SJSA1 (cell line): ENCODE data around the gene ZSCAN21. TPM values are rescaled to one million over a fixed set of nuclear protein-coding genes. Genes with fewer than 3 reads are reported as not detected.
A peak's percentile ranks its signal among the peaks of the same experiment; 100 is the strongest.

ENCODE experiments used
- DNase-seq, 2 experiments: peaks; one replicate each; pipeline ENCODE4 v3.0.0-alpha.2; 2015 to 2020; ENCODE audit warnings: low spot score in 2 of 2, low read depth in 1 of 2
- H3K27ac ChIP-seq: fragments of 250-450 bp; sonication (Bioruptor Pico); 2 replicates; pipeline ENCODE4 v1.5.1; 2020; ENCODE audit warnings: mild to moderate bottlenecking, moderate library complexity
- H3K27me3 ChIP-seq: fragments of 250-450 bp; sonication (Bioruptor Pico); replicated peaks from 2 replicates; pipeline ENCODE4 v1.5.1; 2020; ENCODE audit warnings: mild to moderate bottlenecking, moderate library complexity
- H3K36me3 ChIP-seq: fragments of 250-450 bp; sonication (Bioruptor Pico); 2 replicates; pipeline ENCODE4 v1.5.1; 2020; ENCODE audit warnings: mild to moderate bottlenecking
- H3K4me1 ChIP-seq: fragments of 250-450 bp; sonication (Bioruptor Pico); replicated peaks from 2 replicates; pipeline ENCODE4 v1.6.1; 2021; ENCODE audit warnings: mild to moderate bottlenecking
- H3K4me3 ChIP-seq: fragments of 250-450 bp; sonication (Bioruptor Pico); 2 replicates; pipeline ENCODE4 v1.5.1; 2020; ENCODE audit warnings: mild to moderate bottlenecking
- H3K9me3 ChIP-seq: fragments of 250-450 bp; sonication (Bioruptor Pico); replicated peaks from 2 replicates; pipeline ENCODE4 v1.5.1; 2020; ENCODE audit warnings: mild to moderate bottlenecking
- total RNA-seq: library from RNA; depleted of rRNA; stranded (reverse); fragments of >200 nt; shearing (Covaris generic); gene quantifications from 2 replicates; pipeline ENCODE4 v1.2.3, GENCODE V29; 2014

ZSCAN21 gene
- total RNA-seq, 1 experiment from 2014 or later, result 13.9 TPM

DNA sequence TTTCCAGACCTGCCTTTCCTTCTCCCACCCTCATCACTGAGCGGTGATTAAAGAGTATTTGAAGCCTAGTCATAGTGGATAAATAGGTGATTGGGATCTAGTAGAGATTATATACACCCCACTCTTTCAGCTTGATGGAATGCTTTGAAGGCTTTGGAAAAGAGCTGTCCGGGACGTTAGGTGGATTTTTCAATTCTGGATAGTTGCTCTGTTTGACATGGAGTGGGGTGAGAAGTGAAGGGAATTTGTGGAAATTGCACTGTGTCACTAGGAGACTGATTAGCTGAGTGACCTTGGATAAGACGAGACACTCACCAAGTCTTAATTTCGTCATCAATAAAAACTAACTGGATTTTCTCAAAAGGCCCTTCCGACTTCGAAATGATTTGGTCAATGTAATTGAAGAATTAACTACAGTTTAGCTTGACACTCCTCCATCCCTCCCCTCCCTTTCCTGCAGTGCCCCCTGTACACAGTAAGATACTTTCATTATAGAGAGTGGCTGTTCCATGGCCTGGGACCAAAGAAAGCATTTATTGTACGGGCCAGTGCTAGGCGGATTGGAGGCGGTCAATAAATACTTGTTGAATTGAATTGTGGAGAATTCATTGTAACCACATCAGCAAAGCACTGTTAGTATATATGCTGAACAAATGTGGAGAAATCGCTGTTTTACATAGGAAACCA, 33.2 kb upstream of the ZSCAN21 start:
- Histone ChIP-seq H3K27me3 (no peaks in the 10 kb centered on the region), H3K4me1 (peaks cover 20% of the 10 kb centered on the region), H3K9me3 (no peaks in the 10 kb centered on the region), H3K4me3 (peak overlapping the region; percentile 78), H3K27ac (peak overlapping the region; percentile 91), H3K36me3 (peaks cover 33% of the 10 kb centered on the region)
- DNase-seq, result peak in 1 of 2 experiments; percentile 30

GRCh38 chr7:100017300-100017699, 32.3 kb upstream of the ZSCAN21 start:
- Histone ChIP-seq H3K36me3 (peaks cover 40% of the 10 kb centered on the region), H3K4me3 (no peak overlapping the region; the same call in 1 of the 2 replicates), H3K9me3 (no peaks in the 10 kb centered on the region), H3K4me1 (peaks cover 20% of the 10 kb centered on the region), H3K27ac (no peak overlapping the region), H3K27me3 (no peaks in the 10 kb centered on the region)
- DNase-seq, result no peak

DNA sequence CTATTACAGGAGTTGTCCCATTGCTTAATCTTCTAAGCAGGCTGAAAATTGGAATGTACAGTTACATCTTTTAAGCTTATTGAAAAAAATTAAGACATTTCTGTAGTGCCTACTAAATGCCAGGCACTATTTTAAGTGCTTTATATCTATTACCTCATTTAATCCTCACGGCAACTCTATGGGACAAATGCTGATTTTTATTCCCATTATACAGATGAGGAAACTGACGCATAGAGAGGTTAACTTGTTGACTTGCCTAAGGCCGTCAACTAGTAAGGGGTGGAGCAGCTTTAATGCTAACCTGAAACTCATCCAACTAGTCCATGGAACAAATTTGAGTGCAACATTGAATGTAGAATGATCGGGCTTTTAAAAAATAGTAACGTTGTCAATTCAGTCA, 31.7 kb upstream of the ZSCAN21 start:
- H3K27me3 ChIP-seq, result no peaks in the 10 kb centered on the region
- no peak for DNase-seq
- peak overlapping the region; percentile 20; the same call in 1 of the 2 replicates for H3K27ac ChIP-seq
- H3K36me3 ChIP-seq, result peaks cover 43% of the 10 kb centered on the region
- peaks cover 20% of the 10 kb centered on the region for H3K4me1 ChIP-seq
- no peak overlapping the region for H3K4me3 ChIP-seq
- no peaks in the 10 kb centered on the region for H3K9me3 ChIP-seq

DNA sequence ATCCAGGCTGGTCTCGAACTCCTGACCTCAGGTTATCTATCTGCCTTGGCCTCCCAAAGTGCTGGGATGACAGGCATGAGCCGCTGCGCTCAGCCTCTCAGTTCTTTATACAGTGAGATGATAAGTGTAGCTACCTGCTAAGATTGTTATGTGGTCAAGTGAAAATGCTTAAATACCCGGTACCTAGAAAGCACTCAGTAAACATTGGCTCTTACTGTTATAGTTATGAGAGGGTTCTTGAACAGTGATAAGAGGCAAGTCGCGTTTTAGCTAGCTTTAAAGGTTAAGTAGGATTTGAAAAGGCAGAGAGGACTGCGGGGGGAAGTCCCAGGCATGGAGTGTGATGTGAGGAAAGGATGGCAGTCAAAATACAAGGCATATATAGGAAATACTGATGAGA, 29.7 kb upstream of the ZSCAN21 start:
- H3K4me3 ChIP-seq, result no peak overlapping the region
- H3K27ac ChIP-seq, result no peak overlapping the region
- peaks cover 62% of the 10 kb centered on the region for H3K36me3 ChIP-seq
- no peaks in the 10 kb centered on the region for H3K27me3 ChIP-seq
- DNase-seq, result no peak
- no peaks in the 10 kb centered on the region for H3K9me3 ChIP-seq
- peaks cover 20% of the 10 kb centered on the region for H3K4me1 ChIP-seq

GRCh38 chr7:100021297-100021696, 28.3 kb upstream of the ZSCAN21 start:
- DNase-seq, result no peak
- no peak overlapping the region for H3K4me3 ChIP-seq
- H3K27ac ChIP-seq, result no peak overlapping the region
- peaks cover 71% of the 10 kb centered on the region for H3K36me3 ChIP-seq
- H3K9me3 ChIP-seq, result no peaks in the 10 kb centered on the region
- H3K27me3 ChIP-seq, result no peaks in the 10 kb centered on the region
- peaks cover 20% of the 10 kb centered on the region for H3K4me1 ChIP-seq

DNA sequence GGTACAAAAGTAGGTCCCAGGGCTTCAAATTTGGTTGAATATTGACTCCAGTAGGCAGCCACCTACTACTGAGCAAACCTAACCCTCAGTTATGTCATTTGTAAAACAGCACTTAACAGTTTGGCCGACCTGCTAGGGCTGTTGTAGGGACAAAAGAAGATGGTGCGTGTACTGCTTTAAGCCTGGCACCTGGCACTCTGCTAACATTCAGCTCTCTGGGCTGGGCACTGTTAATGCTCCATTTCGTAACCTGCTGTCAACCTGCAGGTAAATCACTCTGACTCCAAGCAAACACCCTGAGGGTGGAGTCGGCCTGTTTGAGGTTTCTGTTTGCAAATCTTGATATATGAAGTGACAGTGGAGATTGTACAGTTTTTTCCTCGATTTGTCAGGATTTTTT, 27.0 kb upstream of the ZSCAN21 start:
- Histone ChIP-seq H3K4me3 (no peak overlapping the region), H3K36me3 (peaks cover 74% of the 10 kb centered on the region), H3K27ac (no peak overlapping the region), H3K9me3 (no peaks in the 10 kb centered on the region), H3K27me3 (no peaks in the 10 kb centered on the region), H3K4me1 (peaks cover 7% of the 10 kb centered on the region)
- no peak for DNase-seq

- no peaks in the 10 kb centered on the region for H3K9me3 ChIP-seq
- peaks cover 78% of the 10 kb centered on the region for H3K36me3 ChIP-seq
- DNase-seq, result no peak
- no peaks in the 10 kb centered on the region for H3K27me3 ChIP-seq
- H3K4me1 ChIP-seq, result peaks cover 5% of the 10 kb centered on the region; the same call in 1 of the 2 replicates
- no peak overlapping the region for H3K27ac ChIP-seq
- H3K4me3 ChIP-seq, result no peak overlapping the region
These were observed 26.0 kb upstream of the ZSCAN21 start for GRCh38 chr7:100023526-100023925.

- H3K27me3 ChIP-seq, result no peaks in the 10 kb centered on the region
- no peak for DNase-seq
- no peak overlapping the region for H3K27ac ChIP-seq
These were observed 25.5 kb upstream of the ZSCAN21 start for GRCh38 chr7:100024020-100024619.

DNA sequence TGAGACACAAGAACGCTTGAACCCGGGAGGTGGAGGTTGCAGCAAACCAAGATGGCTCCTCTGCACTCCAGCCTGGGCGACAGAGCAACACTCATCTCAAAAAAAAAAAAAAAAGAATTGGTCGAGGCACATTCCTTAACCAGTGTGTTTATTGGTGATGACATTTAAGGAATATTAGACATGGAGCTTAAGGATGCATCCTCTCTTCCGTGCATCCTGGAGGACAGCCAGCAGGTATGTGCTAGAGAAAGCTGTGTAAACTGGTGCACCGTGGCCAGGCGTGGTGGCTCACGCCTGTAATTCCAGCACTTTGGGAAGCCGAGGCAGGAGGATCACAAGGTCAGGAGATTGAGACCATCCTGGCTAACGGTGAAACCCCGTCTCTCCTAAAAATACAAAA, 22.4 kb upstream of the ZSCAN21 start:
- DNase-seq, result no peak
- peaks cover 5% of the 10 kb centered on the region; the same call in 1 of the 2 replicates for H3K4me1 ChIP-seq
- no peaks in the 10 kb centered on the region for H3K9me3 ChIP-seq
- H3K36me3 ChIP-seq, result peaks cover 82% of the 10 kb centered on the region
- H3K27ac ChIP-seq, result no peak overlapping the region
- no peak overlapping the region for H3K4me3 ChIP-seq
- no peaks in the 10 kb centered on the region for H3K27me3 ChIP-seq

More at GRCh38 chr7:100024020-100024619, 25.5 kb upstream of the ZSCAN21 start:
- Histone ChIP-seq H3K36me3 (peaks cover 72% of the 10 kb centered on the region), H3K4me1 (peaks cover 5% of the 10 kb centered on the region; the same call in 1 of the 2 replicates), H3K4me3 (no peak overlapping the region), H3K9me3 (no peaks in the 10 kb centered on the region)

DNA sequence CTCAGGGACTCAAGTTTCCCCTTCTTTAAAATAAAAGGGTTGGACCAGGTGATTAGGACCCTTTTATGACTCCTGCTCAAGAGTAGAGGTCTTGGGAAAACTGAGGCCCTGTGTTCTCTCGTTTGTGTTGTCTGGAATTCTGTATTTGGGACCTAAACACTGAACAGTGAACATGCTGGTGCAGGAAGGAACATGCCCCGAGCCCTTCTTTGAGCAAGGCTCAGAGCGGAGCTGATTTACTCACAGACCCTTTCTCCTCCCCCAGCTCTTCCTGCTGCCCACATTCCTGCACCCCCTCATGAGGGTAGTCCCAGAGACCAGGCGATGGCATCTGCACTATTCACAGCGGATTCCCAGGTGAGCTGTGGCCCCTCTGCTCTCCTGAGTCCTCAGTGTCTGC, 20.0 kb upstream of the ZSCAN21 start:
- DNase-seq, result no peak
- peaks cover 83% of the 10 kb centered on the region for H3K36me3 ChIP-seq
- no peaks in the 10 kb centered on the region for H3K27me3 ChIP-seq
- H3K27ac ChIP-seq, result no peak overlapping the region
- H3K9me3 ChIP-seq, result 0 out of 2 replicates have a peak, but pooled peaks cover 3% of the 10 kb centered on the region
- H3K4me3 ChIP-seq, result no peak overlapping the region
- peaks cover 17% of the 10 kb centered on the region for H3K4me1 ChIP-seq

DNA sequence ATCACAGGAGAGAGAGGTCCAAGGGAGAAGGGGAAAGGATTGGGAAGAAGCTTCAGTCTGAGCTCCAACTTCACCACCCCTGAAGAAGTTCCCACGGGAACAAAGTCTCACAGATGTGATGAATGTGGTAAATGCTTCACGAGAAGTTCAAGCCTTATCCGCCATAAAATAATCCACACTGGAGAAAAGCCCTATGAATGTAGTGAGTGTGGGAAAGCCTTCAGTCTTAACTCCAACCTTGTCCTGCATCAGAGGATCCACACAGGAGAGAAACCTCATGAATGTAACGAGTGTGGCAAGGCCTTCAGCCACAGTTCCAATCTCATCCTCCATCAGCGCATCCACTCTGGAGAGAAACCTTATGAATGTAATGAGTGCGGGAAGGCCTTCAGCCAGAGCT, 16.0 kb upstream of the ZSCAN21 start:
- DNase-seq, result no peak
- Histone ChIP-seq H3K36me3 (peaks cover 81% of the 10 kb centered on the region), H3K4me1 (peaks cover 34% of the 10 kb centered on the region)

GRCh38 chr7:100034871-100035510, 14.6 kb upstream of the ZSCAN21 start:
- peaks cover 76% of the 10 kb centered on the region for H3K36me3 ChIP-seq
- peak; percentile 85 to 91 for DNase-seq
- no peaks in the 10 kb centered on the region for H3K27me3 ChIP-seq
- H3K27ac ChIP-seq, result peak overlapping the region; percentile 91
- no peak overlapping the region for H3K4me3 ChIP-seq
- 0 out of 2 replicates have a peak, but pooled peaks cover 3% of the 10 kb centered on the region for H3K9me3 ChIP-seq
- peaks cover 35% of the 10 kb centered on the region for H3K4me1 ChIP-seq

More for the DNA sequence above, 16.0 kb upstream of the ZSCAN21 start:
- H3K4me3 ChIP-seq, result no peak overlapping the region
- H3K27me3 ChIP-seq, result no peaks in the 10 kb centered on the region
- no peak overlapping the region for H3K27ac ChIP-seq
- 0 out of 2 replicates have a peak, but pooled peaks cover 3% of the 10 kb centered on the region for H3K9me3 ChIP-seq

GRCh38 chr7:100035876-100036275, 13.7 kb upstream of the ZSCAN21 start:
- Histone ChIP-seq H3K27me3 (no peaks in the 10 kb centered on the region), H3K4me1 (peaks cover 44% of the 10 kb centered on the region), H3K9me3 (0 out of 2 replicates have a peak, but pooled peaks cover 3% of the 10 kb centered on the region), H3K4me3 (no peak overlapping the region), H3K27ac (peak overlapping the region; percentile 91), H3K36me3 (peaks cover 67% of the 10 kb centered on the region)
- DNase-seq, result no peak

DNA sequence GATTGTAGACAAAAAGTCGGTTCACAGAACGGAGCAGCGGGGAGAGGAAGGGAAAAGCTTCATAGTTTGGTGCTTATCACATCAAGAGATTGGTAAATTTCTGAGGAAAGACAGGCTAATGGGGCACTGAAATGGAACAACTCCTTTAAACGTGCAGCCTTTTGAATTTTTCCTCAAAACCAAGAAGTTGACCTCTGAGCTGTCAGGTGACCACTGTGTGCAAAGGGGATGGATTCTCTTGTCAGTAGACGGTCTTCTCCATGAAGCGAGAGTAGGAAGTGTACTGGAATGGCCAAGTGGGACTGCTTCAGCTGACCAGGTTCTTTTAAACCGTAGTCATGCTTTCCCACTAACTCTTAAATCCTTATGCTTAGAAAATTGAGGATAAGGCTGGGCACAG, 11.2 kb upstream of the ZSCAN21 start:
- Histone ChIP-seq H3K36me3 (peaks cover 44% of the 10 kb centered on the region), H3K9me3 (0 out of 2 replicates have a peak, but pooled peaks cover 3% of the 10 kb centered on the region), H3K4me1 (peaks cover 56% of the 10 kb centered on the region), H3K27me3 (no peaks in the 10 kb centered on the region), H3K4me3 (no peak overlapping the region), H3K27ac (no peak overlapping the region)
- no peak for DNase-seq
